OCI-LY1 (cell line): Measurements from ENCODE around the gene TGFB2.

Experiments
- H2AFZ ChIP-seq: fragments of 200-600 bp; sonication (generic), shearing (Covaris generic); 2 replicates; pipeline ENCODE4 v1.6.0; 2014; ENCODE audit warnings: antibody characterized with exemption, mild to moderate bottlenecking, low read length
- H3F3A ChIP-seq: fragments of 200-600 bp; sonication (generic), shearing (Covaris generic); 2 replicates; pipeline ENCODE4 v1.6.0; 2014; ENCODE audit warnings: mild to moderate bottlenecking, antibody characterized with exemption, low read length, moderate library complexity; ENCODE audit not compliant: insufficient read depth
- H3K27ac ChIP-seq: fragments of 200-600 bp; sonication (generic); 2 replicates; pipeline ENCODE4 v1.5.1; 2014; ENCODE audit warnings: low read length, mixed run types, mild to moderate bottlenecking, low read depth; ENCODE audit not compliant: poor library complexity, severe bottlenecking
- H3K27me3 ChIP-seq: fragments of 200-600 bp; sonication (generic); 2 replicates; pipeline ENCODE4 v1.6.0; 2014; ENCODE audit warnings: antibody characterized with exemption, mild to moderate bottlenecking, low read length, moderate library complexity; ENCODE audit not compliant: insufficient read depth
- H3K36me3 ChIP-seq: fragments of 200-600 bp; sonication (generic); 2 replicates; pipeline ENCODE4 v1.6.1; 2014; ENCODE audit warnings: mild to moderate bottlenecking, antibody characterized with exemption, low read length, moderate library complexity, mixed read lengths; ENCODE audit not compliant: insufficient read depth
- H3K4me1 ChIP-seq: fragments of 200-600 bp; sonication (generic); 2 replicates; pipeline ENCODE4 v1.5.1; 2014; ENCODE audit warnings: mild to moderate bottlenecking, low read length, moderate library complexity; ENCODE audit not compliant: insufficient read depth, severe bottlenecking
- H3K4me2 ChIP-seq: fragments of 200-600 bp; sonication (generic), shearing (Covaris generic); 2 replicates; pipeline ENCODE4 v1.6.1; 2014; ENCODE audit warnings: low read length
- H3K4me3 ChIP-seq: fragments of 200-600 bp; sonication (generic); 2 replicates; pipeline ENCODE4 v1.5.1; 2014; ENCODE audit warnings: low read length, low read depth, mild to moderate bottlenecking, mixed read lengths; ENCODE audit not compliant: poor library complexity, severe bottlenecking
- H3K79me2 ChIP-seq: fragments of 200-600 bp; shearing (Covaris generic); 2 replicates; pipeline ENCODE4 v1.6.1; 2016; ENCODE audit warnings: mixed run types, low read length, mixed read lengths; ENCODE audit not compliant: insufficient read depth
- H3K9ac ChIP-seq: fragments of 200-600 bp; sonication (generic), shearing (Covaris generic); 2 replicates; pipeline ENCODE4 v1.6.1; 2014; ENCODE audit warnings: mild to moderate bottlenecking, low read length, mixed read lengths
- H3K9me2 ChIP-seq: fragments of 200-600 bp; sonication (generic), shearing (Covaris generic); 2 replicates; pipeline ENCODE4 v1.6.1; 2014; ENCODE audit warnings: low read depth, mild to moderate bottlenecking, low read length, mixed read lengths
- H3K9me3 ChIP-seq: fragments of 200-600 bp; shearing (Covaris generic); 2 replicates; pipeline ENCODE4 v1.6.1; 2014; ENCODE audit warnings: low read length, mixed read lengths
- H4K20me1 ChIP-seq: fragments of 200-600 bp; sonication (generic), shearing (Covaris generic); 2 replicates; pipeline ENCODE4 v1.6.0; 2016; ENCODE audit warnings: mild to moderate bottlenecking, low read length; ENCODE audit not compliant: insufficient read depth
- EZH2 ChIP-seq: fragments of 200-600 bp; sonication (generic), shearing (Covaris generic); IDR thresholded peaks from 2 replicates; pipeline ENCODE4 v1.8.0; 2017; ENCODE audit warnings: borderline replicate concordance, mixed run types, mild to moderate bottlenecking, antibody characterized with exemption, low read length, moderate library complexity, mixed read lengths
- TF ChIP-seq, protein P1 (sequence below): fragments of 200-600 bp; sonication (generic), shearing (Covaris generic); IDR thresholded peaks from 2 replicates; pipeline ENCODE4 v1.5.1; 2017; ENCODE audit warnings: mild to moderate bottlenecking, antibody characterized with exemption, low read length, moderate library complexity, mixed read lengths

The TGFB2 gene

DNA sequence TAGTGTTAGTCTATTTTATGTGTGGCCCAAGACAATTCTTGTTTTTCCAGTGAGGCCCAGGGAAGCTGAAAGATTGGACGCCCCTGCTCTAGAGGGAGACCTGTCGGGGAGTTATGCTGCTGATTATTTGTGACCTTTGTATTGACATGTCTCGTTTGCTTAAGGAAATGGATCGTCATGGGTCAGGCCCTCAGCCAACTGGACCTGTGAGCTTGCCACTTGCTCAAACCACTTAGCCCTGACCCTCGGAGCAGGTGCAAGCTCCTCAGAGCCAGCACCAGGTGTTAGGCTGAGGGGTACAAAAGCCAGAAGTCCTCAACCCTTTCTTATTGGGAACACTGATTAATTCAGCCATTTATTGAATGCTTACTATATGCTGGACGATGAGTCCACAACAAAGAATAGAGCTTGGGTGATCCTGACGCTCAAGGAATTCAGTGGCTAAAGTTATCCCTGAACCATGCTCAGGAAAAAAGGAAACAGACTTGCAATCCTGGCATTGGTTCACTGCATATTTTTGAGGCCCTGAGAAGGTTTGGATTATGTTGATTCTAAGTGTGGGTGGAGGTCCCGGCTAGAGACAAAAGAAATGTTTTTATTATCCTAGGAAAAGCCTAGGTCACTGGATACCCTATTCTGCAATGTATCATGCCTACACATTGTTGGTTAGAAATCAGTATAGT is 19.0 kb downstream of the TGFB2 start:
- H3K9me2 ChIP-seq = no peaks in the 10 kb centered on the region
- H3K36me3 ChIP-seq = no peaks in the 10 kb centered on the region
- H3K4me1 ChIP-seq = no peaks in the 10 kb centered on the region
- H3K27me3 ChIP-seq = no peaks in the 10 kb centered on the region
- H3K79me2 ChIP-seq = no peaks in the 10 kb centered on the region
- no peak overlapping the region for H3K4me2 ChIP-seq
- H4K20me1 ChIP-seq = no peaks in the 10 kb centered on the region
- H3K9ac ChIP-seq = no peak overlapping the region
- H2AFZ ChIP-seq = no peak overlapping the region
- no peak overlapping the region for H3K4me3 ChIP-seq
- no peaks in the 10 kb centered on the region for H3K9me3 ChIP-seq
- no peak overlapping the region for H3K27ac ChIP-seq
- TF ChIP-seq, protein P1, sequence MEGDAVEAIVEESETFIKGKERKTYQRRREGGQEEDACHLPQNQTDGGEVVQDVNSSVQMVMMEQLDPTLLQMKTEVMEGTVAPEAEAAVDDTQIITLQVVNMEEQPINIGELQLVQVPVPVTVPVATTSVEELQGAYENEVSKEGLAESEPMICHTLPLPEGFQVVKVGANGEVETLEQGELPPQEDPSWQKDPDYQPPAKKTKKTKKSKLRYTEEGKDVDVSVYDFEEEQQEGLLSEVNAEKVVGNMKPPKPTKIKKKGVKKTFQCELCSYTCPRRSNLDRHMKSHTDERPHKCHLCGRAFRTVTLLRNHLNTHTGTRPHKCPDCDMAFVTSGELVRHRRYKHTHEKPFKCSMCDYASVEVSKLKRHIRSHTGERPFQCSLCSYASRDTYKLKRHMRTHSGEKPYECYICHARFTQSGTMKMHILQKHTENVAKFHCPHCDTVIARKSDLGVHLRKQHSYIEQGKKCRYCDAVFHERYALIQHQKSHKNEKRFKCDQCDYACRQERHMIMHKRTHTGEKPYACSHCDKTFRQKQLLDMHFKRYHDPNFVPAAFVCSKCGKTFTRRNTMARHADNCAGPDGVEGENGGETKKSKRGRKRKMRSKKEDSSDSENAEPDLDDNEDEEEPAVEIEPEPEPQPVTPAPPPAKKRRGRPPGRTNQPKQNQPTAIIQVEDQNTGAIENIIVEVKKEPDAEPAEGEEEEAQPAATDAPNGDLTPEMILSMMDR = no peak
- no peak for TF ChIP-seq EZH2
- H3F3A ChIP-seq = no peaks in the 10 kb centered on the region

DNA sequence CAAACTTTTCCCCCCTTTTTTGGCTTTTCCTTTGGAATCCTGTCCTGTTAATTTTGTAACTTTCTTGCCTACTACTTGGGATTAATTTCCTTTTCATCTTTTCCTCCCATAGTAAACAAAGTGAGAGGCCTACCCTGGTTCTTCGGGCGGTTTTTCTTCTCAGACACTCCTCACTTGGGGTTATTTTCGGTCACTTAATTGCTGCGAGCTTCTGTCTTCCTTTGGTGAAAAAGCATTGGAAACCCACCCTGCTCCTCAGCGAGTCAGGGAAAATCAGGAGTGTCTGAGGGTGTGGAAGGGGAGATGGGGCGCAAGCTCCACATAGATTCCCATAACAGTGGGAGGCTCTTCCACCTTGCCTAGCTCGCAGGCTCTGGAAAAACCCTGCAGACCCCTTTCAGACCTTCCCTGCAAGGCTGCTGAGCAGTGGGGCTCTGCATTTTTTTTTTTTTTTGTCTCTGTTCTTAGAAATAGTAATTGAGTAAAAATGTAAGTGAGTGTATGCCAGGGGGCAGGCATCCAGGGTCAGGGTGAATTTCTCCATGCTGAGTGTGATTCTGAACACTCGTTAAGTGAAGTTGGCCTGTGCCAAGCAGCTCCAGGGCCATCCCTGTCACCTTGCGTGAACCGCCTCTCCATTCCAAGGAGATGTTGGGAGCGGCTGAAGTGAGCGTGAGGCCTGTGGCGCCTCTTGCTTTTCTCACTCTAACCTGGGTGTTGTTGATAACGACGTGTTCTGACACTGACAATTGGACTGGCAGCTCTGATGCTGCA is 20.3 kb downstream of the TGFB2 start:
- Histone ChIP-seq H3K9ac (no peak overlapping the region), H3K4me1 (no peaks in the 10 kb centered on the region), H3K36me3 (no peaks in the 10 kb centered on the region), H4K20me1 (no peaks in the 10 kb centered on the region), H3K79me2 (no peaks in the 10 kb centered on the region), H2AFZ (no peak overlapping the region), H3F3A (no peaks in the 10 kb centered on the region), H3K27ac (no peak overlapping the region), H3K4me2 (no peak overlapping the region), H3K27me3 (no peaks in the 10 kb centered on the region), H3K9me2 (no peaks in the 10 kb centered on the region), H3K4me3 (no peak overlapping the region), H3K9me3 (no peaks in the 10 kb centered on the region)
- TF ChIP-seq, protein P1 = no peak
- no peak for TF ChIP-seq EZH2

DNA sequence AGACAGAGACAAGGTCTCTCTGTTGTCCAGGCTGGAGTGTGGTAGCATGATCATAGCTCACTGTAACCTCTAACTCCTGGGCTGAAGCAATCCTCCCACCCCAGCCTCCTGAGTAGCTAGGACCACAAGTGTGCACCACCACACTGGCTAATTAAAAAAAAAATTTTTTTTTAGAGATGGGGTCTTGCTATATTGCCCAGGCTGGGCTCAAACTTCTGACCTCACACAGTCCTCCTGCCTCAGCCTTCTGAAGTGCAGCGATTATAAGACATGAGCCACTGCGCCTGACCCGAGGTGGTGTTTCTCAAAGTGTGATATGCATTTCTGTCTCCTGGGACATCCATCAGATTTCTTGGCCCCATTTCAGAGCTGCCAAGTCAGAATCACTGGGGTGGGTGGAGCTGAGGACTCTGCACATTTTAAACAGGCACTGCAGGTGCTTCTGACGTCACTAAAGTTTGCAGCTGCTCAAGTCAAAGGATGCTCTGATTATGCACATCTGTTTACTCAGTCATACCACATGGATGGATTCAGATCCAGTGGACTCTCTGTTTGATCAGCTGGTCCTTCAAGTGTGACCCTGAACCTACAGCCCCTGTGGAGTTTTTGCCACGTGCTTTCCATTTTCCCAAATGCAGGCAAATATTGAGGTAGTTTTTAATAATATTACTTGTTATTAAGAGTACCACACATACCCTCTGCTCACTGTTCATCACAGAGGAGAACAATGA is 21.4 kb downstream of the TGFB2 start:
- Histone ChIP-seq H2AFZ (no peak overlapping the region), H3K36me3 (no peaks in the 10 kb centered on the region), H3K4me1 (no peaks in the 10 kb centered on the region), H3K27ac (no peak overlapping the region), H3K79me2 (no peaks in the 10 kb centered on the region), H3K27me3 (no peaks in the 10 kb centered on the region), H4K20me1 (no peaks in the 10 kb centered on the region), H3K4me3 (no peak overlapping the region), H3K9me3 (no peaks in the 10 kb centered on the region), H3K9me2 (no peaks in the 10 kb centered on the region), H3K4me2 (no peak overlapping the region), H3K9ac (no peak overlapping the region), H3F3A (no peaks in the 10 kb centered on the region)
- TF ChIP-seq EZH2 = no peak
- TF ChIP-seq, protein P1 = no peak
